ENCODE results near the gene KBTBD12. TPM values are rescaled to one million over a fixed set of nuclear protein-coding genes. Genes with fewer than 3 reads are reported as not detected.
A peak's percentile ranks its signal among the peaks of the same experiment; 100 is the strongest.

KBTBD12 gene
- polyA plus RNA-seq, 6 donors from 2014 or later: 0.15 TPM; not detected in 5

- no peak overlapping the region for H3K4me3 Mint-ChIP-seq
- H3K27ac Mint-ChIP-seq: no peak overlapping the region
- no peak for ATAC-seq (ENCODE audit: low read depth in 2 of 2)
- H3K4me1 Mint-ChIP-seq: no peaks in the 10 kb centered on the region
- H3K36me3 Mint-ChIP-seq: no peaks in the 10 kb centered on the region
- peaks cover 0 to 26% (median 4%) of the 10 kb centered on the region in 3 donors for H3K27me3 Mint-ChIP-seq
- H3K9me3 Mint-ChIP-seq: peaks cover 0 to 5% (median 0%) of the 10 kb centered on the region in 7 donors
- DNase-seq: no peak
These were observed 47.9 kb downstream of the KBTBD12 start for GRCh38 chr3:127962937-127963336.

- H3K9me3 Mint-ChIP-seq: peaks cover 0 to 5% (median 0%) of the 10 kb centered on the region in 7 donors
- H3K36me3 Mint-ChIP-seq: no peaks in the 10 kb centered on the region
- H3K4me3 Mint-ChIP-seq: no peak overlapping the region
These were observed 49.0 kb downstream of the KBTBD12 start for GRCh38 chr3:127964053-127964452.

GRCh38 chr3:127964816-127965215 lies 49.8 kb downstream of the KBTBD12 start:
- Mint-ChIP-seq H3K27me3 (peaks cover 0 to 26% (median 4%) of the 10 kb centered on the region in 3 donors), H3K4me3 (no peak overlapping the region), H3K27ac (no peak overlapping the region), H3K4me1 (no peaks in the 10 kb centered on the region), H3K9me3 (peaks cover 0 to 5% (median 0%) of the 10 kb centered on the region in 7 donors), H3K36me3 (no peaks in the 10 kb centered on the region)
- no peak for ATAC-seq (ENCODE audit: low read depth in 2 of 2)
- DNase-seq: no peak

More at GRCh38 chr3:127964053-127964452, 49.0 kb downstream of the KBTBD12 start:
- DNase-seq (no peak), ATAC-seq (ENCODE audit: low read depth in 2 of 2) (no peak)
- no peak overlapping the region for H3K27ac Mint-ChIP-seq
- no peaks in the 10 kb centered on the region for H3K4me1 Mint-ChIP-seq
- H3K27me3 Mint-ChIP-seq: peaks cover 0 to 26% (median 4%) of the 10 kb centered on the region in 3 donors

GRCh38 chr3:127967316-127967715 lies 52.3 kb downstream of the KBTBD12 start:
- ATAC-seq (ENCODE audit: low read depth in 2 of 2): no peak
- Mint-ChIP-seq H3K4me3 (no peak overlapping the region), H3K4me1 (no peaks in the 10 kb centered on the region), H3K27me3 (peaks cover 0 to 34% (median 10%) of the 10 kb centered on the region in 3 donors), H3K36me3 (no peaks in the 10 kb centered on the region), H3K9me3 (peaks cover 0 to 5% (median 0%) of the 10 kb centered on the region in 7 donors), H3K27ac (no peak overlapping the region)
- no peak for DNase-seq

GRCh38 chr3:127970966-127971592 lies 56.0 kb downstream of the KBTBD12 start:
- Mint-ChIP-seq H3K9me3 (peaks cover 0 to 4% (median 0%) of the 10 kb centered on the region in 7 donors), H3K36me3 (no peaks in the 10 kb centered on the region), H3K4me1 (no peaks in the 10 kb centered on the region), H3K27ac (no peak overlapping the region), H3K4me3 (no peak overlapping the region), H3K27me3 (peaks cover 9 to 27% (median 23%) of the 10 kb centered on the region in 3 donors)
- ATAC-seq (ENCODE audit: low read depth in 2 of 2) (peak; percentile 40 to 55), DNase-seq (peak; percentile 12)

- no peak for DNase-seq
- ATAC-seq (ENCODE audit: low read depth in 2 of 2): no peak
- no peak overlapping the region for H3K27ac Mint-ChIP-seq
- no peaks in the 10 kb centered on the region for H3K4me1 Mint-ChIP-seq
- H3K9me3 Mint-ChIP-seq: peaks cover 0 to 3% (median 0%) of the 10 kb centered on the region in 7 donors
- no peak overlapping the region for H3K4me3 Mint-ChIP-seq
- H3K36me3 Mint-ChIP-seq: peaks cover 4 to 5% of the 10 kb centered on the region in 2 donors
- peaks cover 16 to 29% (median 17%) of the 10 kb centered on the region in 3 donors for H3K27me3 Mint-ChIP-seq
These were observed 59.2 kb downstream of the KBTBD12 start for GRCh38 chr3:127974226-127974625.

- Mint-ChIP-seq H3K36me3 (peaks cover 4 to 5% of the 10 kb centered on the region in 2 donors), H3K9me3 (peaks cover 0 to 3% (median 0%) of the 10 kb centered on the region in 7 donors), H3K4me1 (no peaks in the 10 kb centered on the region), H3K27me3 (peaks cover 17 to 33% (median 21%) of the 10 kb centered on the region in 3 donors), H3K27ac (no peak overlapping the region), H3K4me3 (no peak overlapping the region)
- DNase-seq: no peak
- no peak for ATAC-seq (ENCODE audit: low read depth in 2 of 2)
These were observed 60.4 kb downstream of the KBTBD12 start for GRCh38 chr3:127975153-127976029.

- Mint-ChIP-seq H3K4me1 (no peaks in the 10 kb centered on the region), H3K27ac (peak overlapping the region in 1 of 6 donors; percentile 73), H3K9me3 (peaks cover 0 to 8% (median 4%) of the 10 kb centered on the region in 7 donors), H3K4me3 (no peak overlapping the region), H3K27me3 (peaks cover 17 to 24% (median 21%) of the 10 kb centered on the region in 3 donors), H3K36me3 (peaks cover 4 to 5% of the 10 kb centered on the region in 2 donors)
- DNase-seq (no peak), ATAC-seq (ENCODE audit: low read depth in 2 of 2) (no peak)
These were observed 63.6 kb downstream of the KBTBD12 start for GRCh38 chr3:127978636-127979035.

GRCh38 chr3:127979473-127979872 lies 64.4 kb downstream of the KBTBD12 start:
- peaks cover 16 to 28% (median 21%) of the 10 kb centered on the region in 3 donors for H3K27me3 Mint-ChIP-seq
- DNase-seq (no peak), ATAC-seq (ENCODE audit: low read depth in 2 of 2) (no peak)
- peaks cover 4 to 5% of the 10 kb centered on the region in 2 donors for H3K36me3 Mint-ChIP-seq
- no peaks in the 10 kb centered on the region for H3K4me1 Mint-ChIP-seq
- no peak overlapping the region for H3K4me3 Mint-ChIP-seq
- no peak overlapping the region for H3K27ac Mint-ChIP-seq
- peaks cover 0 to 8% (median 4%) of the 10 kb centered on the region in 7 donors for H3K9me3 Mint-ChIP-seq

- Mint-ChIP-seq H3K9me3 (peaks cover 0 to 8% (median 4%) of the 10 kb centered on the region in 7 donors), H3K27me3 (peaks cover 8 to 26% (median 15%) of the 10 kb centered on the region in 3 donors)
- no peak for ATAC-seq (ENCODE audit: low read depth in 2 of 2)
These were observed 66.1 kb downstream of the KBTBD12 start for GRCh38 chr3:127981097-127981496.

GRCh38 chr3:127982155-127982554 lies 67.1 kb downstream of the KBTBD12 start:
- no peaks in the 10 kb centered on the region for H3K4me1 Mint-ChIP-seq
- ATAC-seq (ENCODE audit: low read depth in 2 of 2): no peak
- peaks cover 5 to 21% (median 8%) of the 10 kb centered on the region in 3 donors for H3K27me3 Mint-ChIP-seq
- no peak for DNase-seq
- H3K9me3 Mint-ChIP-seq: peaks cover 0 to 8% (median 4%) of the 10 kb centered on the region in 7 donors
- H3K27ac Mint-ChIP-seq: no peak overlapping the region
- no peak overlapping the region for H3K4me3 Mint-ChIP-seq
- H3K36me3 Mint-ChIP-seq: peaks cover 4 to 5% of the 10 kb centered on the region in 2 donors

More at GRCh38 chr3:127981097-127981496, 66.1 kb downstream of the KBTBD12 start:
- Mint-ChIP-seq H3K36me3 (peaks cover 4 to 5% of the 10 kb centered on the region in 2 donors), H3K4me1 (no peaks in the 10 kb centered on the region), H3K4me3 (no peak overlapping the region), H3K27ac (no peak overlapping the region)
- DNase-seq: no peak

GRCh38 chr3:127984241-127984975 lies 69.4 kb downstream of the KBTBD12 start:
- no peak for ATAC-seq (ENCODE audit: low read depth in 2 of 2)
- Mint-ChIP-seq H3K27me3 (peaks cover 0 to 21% (median 5%) of the 10 kb centered on the region in 3 donors), H3K36me3 (no peaks in the 10 kb centered on the region), H3K27ac (no peak overlapping the region), H3K4me3 (no peak overlapping the region), H3K9me3 (peaks cover 0 to 8% (median 3%) of the 10 kb centered on the region in 7 donors), H3K4me1 (no peaks in the 10 kb centered on the region)
- no peak for DNase-seq

- Mint-ChIP-seq H3K9me3 (peaks cover 0 to 8% (median 3%) of the 10 kb centered on the region in 7 donors), H3K27me3 (peaks cover 0 to 15% (median 0%) of the 10 kb centered on the region in 3 donors), H3K36me3 (no peaks in the 10 kb centered on the region), H3K27ac (no peak overlapping the region), H3K4me3 (no peak overlapping the region), H3K4me1 (no peaks in the 10 kb centered on the region)
- ATAC-seq (ENCODE audit: low read depth in 2 of 2): no peak
- no peak for DNase-seq
These were observed 70.2 kb downstream of the KBTBD12 start for GRCh38 chr3:127985216-127985615.

Measured in naive B cell (primary cell).